ENCODE data around the gene CCT3.

DNA sequence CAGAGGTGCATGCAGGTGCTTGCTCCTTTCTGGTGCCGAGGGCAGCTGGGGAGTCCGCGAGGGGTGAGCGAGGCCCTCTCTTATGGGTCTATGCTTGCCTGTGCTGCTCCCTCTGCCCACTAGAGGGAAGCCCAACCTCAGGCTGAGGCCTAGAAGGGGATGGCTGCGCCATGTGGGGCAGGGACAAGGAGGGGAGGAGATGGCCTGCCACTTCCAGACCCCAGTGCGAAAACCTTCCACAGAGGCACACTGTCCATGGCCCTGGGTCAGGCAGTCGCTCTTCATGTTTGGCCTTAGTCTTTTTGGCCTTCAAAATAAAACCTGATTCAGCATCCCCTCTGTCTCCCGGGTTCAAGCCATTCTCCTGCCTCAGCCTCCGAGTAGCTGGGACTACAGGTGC, 44.9 kb upstream of the CCT3 start:
- TF ChIP-seq, protein P1, sequence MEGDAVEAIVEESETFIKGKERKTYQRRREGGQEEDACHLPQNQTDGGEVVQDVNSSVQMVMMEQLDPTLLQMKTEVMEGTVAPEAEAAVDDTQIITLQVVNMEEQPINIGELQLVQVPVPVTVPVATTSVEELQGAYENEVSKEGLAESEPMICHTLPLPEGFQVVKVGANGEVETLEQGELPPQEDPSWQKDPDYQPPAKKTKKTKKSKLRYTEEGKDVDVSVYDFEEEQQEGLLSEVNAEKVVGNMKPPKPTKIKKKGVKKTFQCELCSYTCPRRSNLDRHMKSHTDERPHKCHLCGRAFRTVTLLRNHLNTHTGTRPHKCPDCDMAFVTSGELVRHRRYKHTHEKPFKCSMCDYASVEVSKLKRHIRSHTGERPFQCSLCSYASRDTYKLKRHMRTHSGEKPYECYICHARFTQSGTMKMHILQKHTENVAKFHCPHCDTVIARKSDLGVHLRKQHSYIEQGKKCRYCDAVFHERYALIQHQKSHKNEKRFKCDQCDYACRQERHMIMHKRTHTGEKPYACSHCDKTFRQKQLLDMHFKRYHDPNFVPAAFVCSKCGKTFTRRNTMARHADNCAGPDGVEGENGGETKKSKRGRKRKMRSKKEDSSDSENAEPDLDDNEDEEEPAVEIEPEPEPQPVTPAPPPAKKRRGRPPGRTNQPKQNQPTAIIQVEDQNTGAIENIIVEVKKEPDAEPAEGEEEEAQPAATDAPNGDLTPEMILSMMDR (IDR thresholded peaks at IDR 0.05), result peak; percentile 65 to 84 (median 76)
- TF ChIP-seq POLR2A (IDR thresholded peaks at IDR 0.05), result no peak

Measured in adrenal gland (tissue), 5 donors.